ENCODE results near the gene KRTAP1-4. TPM values are rescaled to one million over a fixed set of nuclear protein-coding genes. Genes with fewer than 3 reads are reported as not detected.
"Not testable (repeated sequence)": the region's sequence is repeated elsewhere in the genome, so short reads cannot be mapped to it uniquely, and the experiment has no call there.

KRTAP1-4 gene
- not detected in 2 replicates for total RNA-seq (2014; rRNA removed; shearing (Covaris generic))

- no peak for DNase-seq (ENCODE audit: low read depth)
Observed at GRCh38 chr17:41029633-41030245, at the start of gene KRTAP1-4. KRTAP1-4 (minus strand) TSS chr17:41030195; CDS start chr17:41030078, 117 bp downstream.

GRCh38 chr17:41076788-41077187 is 46.8 kb upstream of the KRTAP1-4 start:
- DNase-seq (ENCODE audit: low read depth), result no peak

GRCh38 chr17:41073676-41074075 is 43.7 kb upstream of the KRTAP1-4 start:
- no peak for DNase-seq (ENCODE audit: low read depth)

GRCh38 chr17:41071606-41072360 is 41.8 kb upstream of the KRTAP1-4 start:
- DNase-seq (ENCODE audit: low read depth), result no peak

GRCh38 chr17:41069031-41069430 is 39.0 kb upstream of the KRTAP1-4 start:
- no peak for DNase-seq (ENCODE audit: low read depth)

GRCh38 chr17:41067281-41067680 is 37.3 kb upstream of the KRTAP1-4 start:
- peak; percentile 86 for DNase-seq (ENCODE audit: low read depth)

- DNase-seq (ENCODE audit: low read depth), result peak; percentile 96
Observed at GRCh38 chr17:41065829-41066624, 36.0 kb upstream of the KRTAP1-4 start, which contains the start of gene KRTAP2-4. KRTAP2-4 (minus strand) TSS chr17:41065879; CDS start chr17:41065845, 34 bp downstream.

- DNase-seq (ENCODE audit: low read depth), result not testable (repeated sequence)
Observed at GRCh38 chr17:41065016-41065689, 35.2 kb upstream of the KRTAP1-4 start.

- no peak for DNase-seq (ENCODE audit: low read depth)
Observed at GRCh38 chr17:41064301-41064700, 34.3 kb upstream of the KRTAP1-4 start.

GRCh38 chr17:41063449-41063848 is 33.5 kb upstream of the KRTAP1-4 start:
- DNase-seq (ENCODE audit: low read depth), result no peak

GRCh38 chr17:41061964-41062363 is 32.0 kb upstream of the KRTAP1-4 start:
- DNase-seq (ENCODE audit: low read depth), result peak; percentile 88

- peak; percentile 93 for DNase-seq (ENCODE audit: low read depth)
Observed at GRCh38 chr17:41060052-41060604, 30.1 kb upstream of the KRTAP1-4 start, which contains the start of gene KRTAP2-3. KRTAP2-3 (minus strand) TSS chr17:41060114; CDS start chr17:41060050, 64 bp downstream.

- DNase-seq (ENCODE audit: low read depth), result peak; percentile 81
Observed at GRCh38 chr17:41059276-41060051, 29.5 kb upstream of the KRTAP1-4 start.

- DNase-seq (ENCODE audit: low read depth), result no peak
Observed at GRCh38 chr17:41058741-41059140, 28.7 kb upstream of the KRTAP1-4 start.

GRCh38 chr17:41057547-41057946 is 27.6 kb upstream of the KRTAP1-4 start:
- no peak for DNase-seq (ENCODE audit: low read depth)

GRCh38 chr17:41055130-41055529 is 25.1 kb upstream of the KRTAP1-4 start, which contains the start of gene KRTAP2-2:
KRTAP2-2 (minus strand) TSS chr17:41055230; CDS start chr17:41055211, 19 bp downstream.
- not testable (repeated sequence) for DNase-seq (ENCODE audit: low read depth)

- DNase-seq (ENCODE audit: low read depth), result not testable (repeated sequence)
Observed at GRCh38 chr17:41054556-41054955, 24.6 kb upstream of the KRTAP1-4 start.

GRCh38 chr17:41054025-41054424 is 24.0 kb upstream of the KRTAP1-4 start:
- DNase-seq (ENCODE audit: low read depth), result no peak

GRCh38 chr17:41052566-41052965 is 22.6 kb upstream of the KRTAP1-4 start:
- DNase-seq (ENCODE audit: low read depth), result peak; percentile 66

- peak; percentile 90 for DNase-seq (ENCODE audit: low read depth)
Observed at GRCh38 chr17:41049110-41049509, 19.1 kb upstream of the KRTAP1-4 start.
